ENCODE results near the gene SHFL.

Gene SHFL

GRCh38 chr19:10096615-10096963 lies 10.5 kb downstream of the SHFL start:
- Mint-ChIP-seq H3K9me3 (no peaks in the 10 kb centered on the region), H3K27me3 (no peaks in the 10 kb centered on the region), H3K27ac (peak overlapping the region; percentile 23), H3K36me3 (peaks cover 11% of the 10 kb centered on the region), H3K4me3 (peak overlapping the region; percentile 36), H3K4me1 (peaks cover 22% of the 10 kb centered on the region)

GRCh38 chr19:10100163-10100785 lies 14.2 kb downstream of the SHFL start:
- H3K27ac Mint-ChIP-seq: no peak overlapping the region
- no peaks in the 10 kb centered on the region for H3K27me3 Mint-ChIP-seq
- peaks cover 2% of the 10 kb centered on the region for H3K36me3 Mint-ChIP-seq
- H3K9me3 Mint-ChIP-seq: no peaks in the 10 kb centered on the region
- H3K4me1 Mint-ChIP-seq: peaks cover 46% of the 10 kb centered on the region
- H3K4me3 Mint-ChIP-seq: no peak overlapping the region

- Mint-ChIP-seq H3K27ac (peak overlapping the region; percentile 51), H3K36me3 (peaks cover 11% of the 10 kb centered on the region), H3K4me1 (peaks cover 56% of the 10 kb centered on the region)
Observed at GRCh38 chr19:10102787-10103236, 16.7 kb downstream of the SHFL start.

GRCh38 chr19:10104130-10104513 lies 18.0 kb downstream of the SHFL start:
- H3K9me3 Mint-ChIP-seq: no peaks in the 10 kb centered on the region
- peaks cover 51% of the 10 kb centered on the region for H3K4me1 Mint-ChIP-seq
- H3K27ac Mint-ChIP-seq: peak overlapping the region; percentile 52
- no peaks in the 10 kb centered on the region for H3K27me3 Mint-ChIP-seq
- peaks cover 9% of the 10 kb centered on the region for H3K36me3 Mint-ChIP-seq
- H3K4me3 Mint-ChIP-seq: peak overlapping the region; percentile 68

More at GRCh38 chr19:10102787-10103236, 16.7 kb downstream of the SHFL start:
- Mint-ChIP-seq H3K27me3 (no peaks in the 10 kb centered on the region), H3K4me3 (peak overlapping the region; percentile 51), H3K9me3 (no peaks in the 10 kb centered on the region)

GRCh38 chr19:10104665-10105508 lies 18.8 kb downstream of the SHFL start:
- Mint-ChIP-seq H3K4me1 (peaks cover 51% of the 10 kb centered on the region), H3K4me3 (peak overlapping the region; percentile 79), H3K27ac (peak overlapping the region; percentile 99), H3K36me3 (peaks cover 9% of the 10 kb centered on the region), H3K27me3 (no peaks in the 10 kb centered on the region), H3K9me3 (no peaks in the 10 kb centered on the region)

- no peaks in the 10 kb centered on the region for H3K9me3 Mint-ChIP-seq
- H3K4me3 Mint-ChIP-seq: peak overlapping the region; percentile 79
- peak overlapping the region; percentile 99 for H3K27ac Mint-ChIP-seq
- H3K36me3 Mint-ChIP-seq: peaks cover 10% of the 10 kb centered on the region
- no peaks in the 10 kb centered on the region for H3K27me3 Mint-ChIP-seq
- H3K4me1 Mint-ChIP-seq: peaks cover 51% of the 10 kb centered on the region
Observed at GRCh38 chr19:10105509-10106099, 19.5 kb downstream of the SHFL start.

GRCh38 chr19:10106100-10106936 lies 20.2 kb downstream of the SHFL start, which contains the start of gene PPAN:
PPAN (plus strand) TSS chr19:10106362; CDS start chr19:10106395, 33 bp downstream.
- Mint-ChIP-seq H3K4me3 (peak within 1 kb of the TSS; percentile 79), H3K9me3 (no peaks in the 10 kb centered on the region), H3K4me1 (peaks cover 54% of the 10 kb centered on the region), H3K27ac (peak within 1 kb of the TSS; percentile 99), H3K36me3 (peaks cover 12% of the 10 kb centered on the region), H3K27me3 (no peaks in the 10 kb centered on the region)

- Mint-ChIP-seq H3K36me3 (peaks cover 12% of the 10 kb centered on the region), H3K4me1 (peaks cover 58% of the 10 kb centered on the region), H3K4me3 (peak overlapping the region; percentile 79), H3K9me3 (no peaks in the 10 kb centered on the region), H3K27ac (peak overlapping the region; percentile 99), H3K27me3 (no peaks in the 10 kb centered on the region)
Observed at GRCh38 chr19:10107254-10107653, 21.1 kb downstream of the SHFL start.

GRCh38 chr19:10107817-10108367 lies 21.8 kb downstream of the SHFL start:
- peak overlapping the region; percentile 51 for H3K27ac Mint-ChIP-seq
- no peaks in the 10 kb centered on the region for H3K9me3 Mint-ChIP-seq
- H3K4me3 Mint-ChIP-seq: peak overlapping the region; percentile 79
- peaks cover 12% of the 10 kb centered on the region for H3K36me3 Mint-ChIP-seq
- no peaks in the 10 kb centered on the region for H3K27me3 Mint-ChIP-seq
- H3K4me1 Mint-ChIP-seq: peaks cover 58% of the 10 kb centered on the region

GRCh38 chr19:10109528-10109927 lies 23.4 kb downstream of the SHFL start:
- Mint-ChIP-seq H3K4me1 (peaks cover 53% of the 10 kb centered on the region), H3K4me3 (peak overlapping the region; percentile 47), H3K27me3 (no peaks in the 10 kb centered on the region), H3K9me3 (no peaks in the 10 kb centered on the region), H3K27ac (peak overlapping the region; percentile 17), H3K36me3 (peaks cover 12% of the 10 kb centered on the region)

- peaks cover 12% of the 10 kb centered on the region for H3K36me3 Mint-ChIP-seq
- H3K27me3 Mint-ChIP-seq: no peaks in the 10 kb centered on the region
- H3K4me1 Mint-ChIP-seq: peaks cover 47% of the 10 kb centered on the region
- H3K4me3 Mint-ChIP-seq: peak overlapping the region; percentile 42
- no peaks in the 10 kb centered on the region for H3K9me3 Mint-ChIP-seq
- peak overlapping the region; percentile 35 for H3K27ac Mint-ChIP-seq
Observed at GRCh38 chr19:10110076-10110971, 24.2 kb downstream of the SHFL start.

- Mint-ChIP-seq H3K36me3 (peaks cover 13% of the 10 kb centered on the region), H3K4me1 (peaks cover 46% of the 10 kb centered on the region), H3K27me3 (no peaks in the 10 kb centered on the region), H3K9me3 (no peaks in the 10 kb centered on the region), H3K4me3 (peak overlapping the region; percentile 42), H3K27ac (peak overlapping the region; percentile 35)
Observed at GRCh38 chr19:10110972-10111317, 24.8 kb downstream of the SHFL start.

- peak within 1 kb of the TSS; percentile 93 for H3K27ac Mint-ChIP-seq
- peak within 1 kb of the TSS; percentile 66 for H3K4me3 Mint-ChIP-seq
- H3K9me3 Mint-ChIP-seq: no peaks in the 10 kb centered on the region
- H3K4me1 Mint-ChIP-seq: peaks cover 51% of the 10 kb centered on the region
- no peaks in the 10 kb centered on the region for H3K27me3 Mint-ChIP-seq
- peaks cover 17% of the 10 kb centered on the region for H3K36me3 Mint-ChIP-seq
Observed at GRCh38 chr19:10111405-10111811, 25.3 kb downstream of the SHFL start, which contains the start of gene P2RY11. P2RY11 (plus strand) TSS chr19:10111693; CDS start chr19:10111722, 29 bp downstream.
